PFSK-1 (cell line): ENCODE measurements around the gene DIAPH2.

Source experiments
- FOXP2 ChIP-seq: optimal IDR thresholded peaks from 2 replicates; pipeline ENCODE3; 2011; ENCODE audit warnings: borderline replicate concordance, control low read depth, inconsistent platforms; ENCODE audit not compliant: insufficient read depth; ENCODE audit errors: extremely low read length, extremely low read depth
- POLR2AphosphoS5 ChIP-seq: IDR thresholded peaks from 2 replicates; pipeline ENCODE4 v1.6.1; 2012; ENCODE audit warnings: low read depth, mild to moderate bottlenecking, control low read depth, low read length, moderate library complexity
- TAF1 ChIP-seq: IDR thresholded peaks from 2 replicates; pipeline ENCODE4 v1.6.1; 2012; ENCODE audit warnings: low read length, control low read depth, borderline replicate concordance; ENCODE audit not compliant: insufficient read depth
- TF ChIP-seq, protein P1 (sequence below), 2 experiments: IDR thresholded peaks; 2 replicates each; pipeline versions ENCODE4 v1.6.1 to v1.8.0; 2011 to 2012; ENCODE audit warnings: low read depth in 2 of 2, low read length in 2 of 2, control low read depth in 1 of 2, inconsistent platforms in 1 of 2, mild to moderate bottlenecking in 1 of 2, moderate library complexity in 1 of 2; ENCODE audit not compliant: insufficient read depth in 1 of 2

DNA sequence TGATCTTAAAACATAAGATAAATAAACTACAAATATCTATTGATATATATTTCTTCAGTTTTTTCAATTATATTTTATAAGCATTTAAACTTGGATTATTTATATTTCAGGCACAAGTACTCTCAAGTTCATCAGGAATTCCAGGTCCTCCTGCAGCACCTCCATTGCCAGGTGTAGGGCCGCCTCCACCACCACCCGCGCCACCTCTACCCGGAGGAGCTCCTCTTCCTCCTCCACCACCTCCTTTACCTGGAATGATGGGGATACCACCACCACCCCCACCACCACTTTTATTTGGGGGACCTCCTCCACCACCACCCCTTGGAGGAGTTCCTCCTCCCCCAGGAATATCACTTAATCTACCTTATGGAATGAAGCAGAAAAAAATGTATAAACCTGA, 273.1 kb downstream of the DIAPH2 start:
- no peak for TF ChIP-seq POLR2AphosphoS5
- TF ChIP-seq, protein P1, sequence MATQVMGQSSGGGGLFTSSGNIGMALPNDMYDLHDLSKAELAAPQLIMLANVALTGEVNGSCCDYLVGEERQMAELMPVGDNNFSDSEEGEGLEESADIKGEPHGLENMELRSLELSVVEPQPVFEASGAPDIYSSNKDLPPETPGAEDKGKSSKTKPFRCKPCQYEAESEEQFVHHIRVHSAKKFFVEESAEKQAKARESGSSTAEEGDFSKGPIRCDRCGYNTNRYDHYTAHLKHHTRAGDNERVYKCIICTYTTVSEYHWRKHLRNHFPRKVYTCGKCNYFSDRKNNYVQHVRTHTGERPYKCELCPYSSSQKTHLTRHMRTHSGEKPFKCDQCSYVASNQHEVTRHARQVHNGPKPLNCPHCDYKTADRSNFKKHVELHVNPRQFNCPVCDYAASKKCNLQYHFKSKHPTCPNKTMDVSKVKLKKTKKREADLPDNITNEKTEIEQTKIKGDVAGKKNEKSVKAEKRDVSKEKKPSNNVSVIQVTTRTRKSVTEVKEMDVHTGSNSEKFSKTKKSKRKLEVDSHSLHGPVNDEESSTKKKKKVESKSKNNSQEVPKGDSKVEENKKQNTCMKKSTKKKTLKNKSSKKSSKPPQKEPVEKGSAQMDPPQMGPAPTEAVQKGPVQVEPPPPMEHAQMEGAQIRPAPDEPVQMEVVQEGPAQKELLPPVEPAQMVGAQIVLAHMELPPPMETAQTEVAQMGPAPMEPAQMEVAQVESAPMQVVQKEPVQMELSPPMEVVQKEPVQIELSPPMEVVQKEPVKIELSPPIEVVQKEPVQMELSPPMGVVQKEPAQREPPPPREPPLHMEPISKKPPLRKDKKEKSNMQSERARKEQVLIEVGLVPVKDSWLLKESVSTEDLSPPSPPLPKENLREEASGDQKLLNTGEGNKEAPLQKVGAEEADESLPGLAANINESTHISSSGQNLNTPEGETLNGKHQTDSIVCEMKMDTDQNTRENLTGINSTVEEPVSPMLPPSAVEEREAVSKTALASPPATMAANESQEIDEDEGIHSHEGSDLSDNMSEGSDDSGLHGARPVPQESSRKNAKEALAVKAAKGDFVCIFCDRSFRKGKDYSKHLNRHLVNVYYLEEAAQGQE (IDR thresholded peaks at IDR 0.05; ENCODE audit: insufficient read depth in 1 of 2, low read depth in 2 of 2, low read length in 2 of 2) = no peak
- no peak for TF ChIP-seq TAF1
- TF ChIP-seq FOXP2 = no peak
